ENCODE results near the gene SORBS2.

The SORBS2 gene

DNA sequence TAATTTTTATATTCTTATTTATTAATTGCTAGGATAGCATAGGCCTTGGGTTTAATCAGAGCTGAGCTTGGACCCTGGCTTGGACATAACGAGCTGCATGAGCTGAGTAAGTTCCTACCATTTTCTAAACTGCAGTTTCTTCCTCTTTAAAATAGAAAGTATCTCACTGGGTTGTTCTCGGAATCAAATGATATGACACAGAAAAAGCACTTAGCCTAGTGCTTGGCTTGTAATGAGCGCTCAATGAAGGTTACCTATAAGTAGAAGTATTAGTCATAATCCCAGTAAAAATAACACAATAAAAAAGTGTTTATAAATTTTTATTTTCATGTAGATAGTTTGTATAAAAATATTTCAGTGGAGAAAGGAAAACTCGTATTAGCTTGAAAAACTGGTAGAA is 163.4 kb downstream of the SORBS2 start:
- DNase-seq (ENCODE audit: low read depth in 2 of 2, low spot score in 1 of 2): no peak

- no peak for DNase-seq (ENCODE audit: low read depth in 2 of 2, low spot score in 1 of 2)
Observed at GRCh38 chr4:185645403-185645802, 166.6 kb downstream of the SORBS2 start.

- no peak for DNase-seq (ENCODE audit: low read depth in 2 of 2, low spot score in 1 of 2)
Observed at GRCh38 chr4:185644408-185644807, 167.6 kb downstream of the SORBS2 start.

DNA sequence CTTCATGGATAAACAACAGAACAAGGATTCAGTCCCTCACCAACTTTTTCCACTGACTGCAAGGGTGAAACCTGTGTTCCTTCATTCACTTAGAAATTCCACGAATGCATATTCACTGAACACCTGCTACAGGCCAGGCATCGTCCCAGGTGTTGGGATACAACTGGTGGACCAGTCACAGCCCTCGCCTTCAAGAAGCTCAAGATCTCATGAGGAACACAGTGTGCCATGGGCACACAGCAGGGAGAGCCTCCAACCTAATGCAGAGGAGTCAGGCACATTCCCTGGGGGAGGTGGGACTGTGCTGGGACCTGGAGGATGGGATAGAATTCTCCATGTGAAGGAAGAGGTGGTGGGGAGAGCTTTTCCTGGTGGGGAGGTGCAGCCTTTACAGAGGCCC is 169.1 kb downstream of the SORBS2 start:
- no peak for DNase-seq (ENCODE audit: low read depth in 2 of 2, low spot score in 1 of 2)

DNA sequence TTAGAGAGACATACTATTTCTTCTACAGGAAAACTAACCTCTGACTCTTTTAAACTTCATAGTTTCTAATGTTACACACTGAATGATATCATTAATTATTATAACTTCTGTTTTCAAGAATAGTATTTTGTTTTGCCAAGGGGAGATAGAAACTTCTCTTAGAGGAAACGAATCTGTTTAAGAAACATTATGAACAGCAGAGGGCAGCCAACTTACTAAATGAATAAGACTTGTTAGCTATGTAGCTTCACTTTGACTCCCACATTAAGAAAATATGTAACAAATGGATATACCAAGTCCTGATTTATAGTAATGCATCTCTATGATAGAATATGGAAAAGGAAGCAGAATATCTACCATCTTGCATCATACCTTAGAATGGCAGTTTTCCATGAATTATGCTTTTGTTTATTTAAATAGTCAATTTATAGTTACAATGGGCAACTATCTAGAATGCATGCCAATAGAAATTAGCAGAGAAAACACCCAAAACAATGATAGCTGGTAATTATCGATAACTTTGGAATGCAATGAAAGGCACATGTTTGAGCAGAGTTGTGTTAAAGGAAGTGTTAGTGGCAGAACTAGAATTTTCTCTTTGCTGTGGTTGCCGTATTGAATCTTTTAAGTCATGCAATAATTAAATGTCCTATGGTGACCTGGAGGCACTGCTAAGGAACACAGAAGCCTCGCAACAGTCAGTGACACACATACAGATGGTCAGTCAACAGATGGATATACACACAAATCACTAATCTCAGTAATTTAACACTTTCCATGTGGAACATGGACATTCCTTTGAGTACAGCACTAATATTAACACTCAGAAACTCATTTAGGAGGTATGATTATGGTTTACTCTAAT is 171.0 kb downstream of the SORBS2 start:
- DNase-seq (ENCODE audit: low read depth in 2 of 2, low spot score in 1 of 2): no peak

- DNase-seq (ENCODE audit: low read depth in 2 of 2, low spot score in 1 of 2): no peak
Observed at GRCh38 chr4:185638548-185639301, 173.3 kb downstream of the SORBS2 start.

DNA sequence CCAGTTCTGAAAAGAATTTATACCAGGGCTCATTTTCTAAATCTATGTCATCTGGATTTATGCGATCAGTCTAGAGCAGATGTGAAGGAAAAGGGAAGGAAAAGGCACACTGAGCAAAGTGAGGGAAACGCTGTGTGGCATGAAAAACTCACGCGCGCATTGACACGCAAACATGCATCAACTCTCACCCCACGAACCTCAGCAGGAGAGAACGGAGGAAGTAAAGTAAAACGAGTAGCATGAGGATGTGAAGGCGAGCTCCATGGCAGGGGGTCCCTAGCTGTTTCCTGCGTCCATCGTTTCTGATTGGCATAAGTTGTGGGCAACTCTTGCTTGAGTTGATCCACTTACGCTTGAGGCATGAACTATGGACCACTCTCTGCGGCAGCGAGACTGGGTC is 173.9 kb downstream of the SORBS2 start:
- DNase-seq (ENCODE audit: low read depth in 2 of 2, low spot score in 1 of 2): no peak

DNA sequence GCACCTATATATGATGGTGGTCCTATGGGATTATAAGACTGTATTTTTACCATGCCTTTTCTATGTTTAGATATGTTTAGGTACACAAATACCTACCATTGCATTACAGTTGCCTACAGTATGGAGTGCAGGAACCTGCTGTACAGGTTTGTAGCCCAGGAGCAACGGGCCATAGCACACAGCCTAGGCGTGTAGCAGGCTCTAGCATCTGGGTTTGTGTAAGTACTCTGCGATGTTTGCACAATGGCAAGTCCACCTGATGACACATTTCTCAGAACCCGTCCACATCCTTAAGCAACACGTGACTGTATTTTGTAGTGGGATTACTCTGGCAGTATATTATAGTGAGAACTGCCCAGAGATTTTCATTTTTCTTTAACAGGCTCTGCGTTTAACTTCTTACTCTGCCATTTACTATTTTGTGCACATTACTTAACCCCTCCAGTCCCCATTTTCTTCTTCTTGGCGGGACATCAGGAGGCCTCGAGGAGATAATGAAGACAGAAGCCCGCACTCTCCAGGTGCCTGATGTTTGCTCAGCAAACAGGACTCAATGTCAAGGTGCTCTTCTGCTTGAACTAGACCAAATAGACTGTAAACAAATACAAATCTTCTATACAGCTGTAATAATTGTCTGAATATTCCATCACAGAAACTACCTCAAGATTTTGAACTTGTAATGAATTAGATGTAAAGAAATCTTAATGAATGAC is 174.7 kb downstream of the SORBS2 start:
- DNase-seq (ENCODE audit: low read depth in 2 of 2, low spot score in 1 of 2): no peak

- DNase-seq (ENCODE audit: low read depth in 2 of 2, low spot score in 1 of 2): no peak
Observed at GRCh38 chr4:185634066-185634652, 177.8 kb downstream of the SORBS2 start.

GRCh38 chr4:185626798-185627197 is 185.2 kb downstream of the SORBS2 start:
- DNase-seq (ENCODE audit: low read depth in 2 of 2, low spot score in 1 of 2): no peak

DNA sequence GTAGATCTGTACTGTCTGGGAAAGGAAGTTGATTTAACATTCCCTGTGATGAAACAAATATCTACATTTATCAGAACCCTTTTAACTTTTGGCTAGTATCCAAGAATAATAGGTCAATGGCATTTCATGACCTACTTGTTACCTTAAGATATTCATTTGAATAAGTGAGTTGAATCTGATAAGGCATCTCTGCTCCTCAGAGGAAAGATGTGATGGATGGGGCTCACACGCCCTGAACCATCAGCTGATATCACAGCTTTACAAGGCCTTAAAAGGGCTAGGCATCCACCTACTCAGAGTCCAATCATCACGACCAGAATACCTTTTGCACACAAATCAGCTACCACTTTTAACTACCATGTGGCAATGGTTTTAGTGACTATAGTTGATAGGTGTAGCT is 186.5 kb downstream of the SORBS2 start:
- no peak for DNase-seq (ENCODE audit: low read depth in 2 of 2, low spot score in 1 of 2)

DNA sequence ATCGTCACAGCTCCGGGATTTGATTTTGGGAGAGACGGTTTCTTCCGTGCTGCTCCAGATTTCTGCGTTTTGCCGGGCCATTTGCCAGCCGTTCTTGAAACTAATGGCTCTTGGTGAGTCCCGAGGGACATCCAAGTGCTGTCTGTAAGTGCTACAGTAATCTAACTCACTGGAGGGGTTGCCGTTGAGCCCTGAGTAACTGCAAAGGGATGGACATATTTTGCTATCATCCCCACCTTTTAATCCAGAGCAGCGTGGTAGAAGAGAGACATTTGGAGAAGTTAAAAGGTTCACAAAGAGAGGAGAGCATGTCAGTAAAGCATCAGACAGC is 187.8 kb downstream of the SORBS2 start:
- DNase-seq (ENCODE audit: low read depth in 2 of 2, low spot score in 1 of 2): no peak

GRCh38 chr4:185623444-185624258 is 188.3 kb downstream of the SORBS2 start:
- DNase-seq (ENCODE audit: low read depth in 2 of 2, low spot score in 1 of 2): no peak

- DNase-seq (ENCODE audit: low read depth in 2 of 2, low spot score in 1 of 2): no peak
Observed at GRCh38 chr4:185608185-185608584, 203.8 kb downstream of the SORBS2 start.

GRCh38 chr4:185602397-185602796 is 209.6 kb downstream of the SORBS2 start:
- no peak for DNase-seq (ENCODE audit: low read depth in 2 of 2, low spot score in 1 of 2)

- DNase-seq (ENCODE audit: low read depth in 2 of 2, low spot score in 1 of 2): no peak
Observed at GRCh38 chr4:185600801-185601434, 211.1 kb downstream of the SORBS2 start.

GRCh38 chr4:185599553-185600243 is 212.3 kb downstream of the SORBS2 start:
- no peak for DNase-seq (ENCODE audit: low read depth in 2 of 2, low spot score in 1 of 2)

- DNase-seq (ENCODE audit: low read depth in 2 of 2, low spot score in 1 of 2): no peak
Observed at GRCh38 chr4:185598846-185599552, 213.0 kb downstream of the SORBS2 start.

All from stimulated activated CD8-positive, alpha-beta memory T cell treated with anti-CD3 and anti-CD28 coated beads, Interleukin-4, amount 100 ng/mL, for 4 hours (primary cell).